ENCODE data around the gene TLE6. TPM values are rescaled to one million over a fixed set of nuclear protein-coding genes. Genes with fewer than 3 reads are reported as not detected.

Gene TLE6
- total RNA-seq, 1 donor from 2014 or later, result 1.4 TPM

DNA sequence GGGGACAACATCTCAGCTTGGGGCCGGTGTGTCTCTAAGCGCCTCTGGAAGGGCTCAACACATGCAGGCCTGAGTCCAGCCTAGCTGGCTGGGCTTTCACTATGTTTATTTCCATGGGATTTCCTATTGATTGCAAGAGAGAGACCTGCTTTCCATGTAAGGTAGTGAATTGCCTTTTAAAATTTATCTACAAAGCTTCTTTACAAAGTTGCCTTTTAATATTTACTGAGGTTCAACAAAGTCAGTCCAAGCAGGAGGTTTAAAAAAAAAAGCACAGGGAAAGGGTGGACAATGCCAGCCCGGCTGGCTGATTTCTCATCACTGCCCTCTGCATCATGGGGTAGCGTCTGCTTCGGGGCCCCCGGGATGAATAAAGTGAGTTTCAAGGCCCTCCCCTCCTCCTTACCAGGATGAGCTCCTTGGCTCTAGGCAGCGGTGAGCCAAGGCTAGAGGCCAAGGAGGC lies 35.9 kb downstream of the TLE6 start:
- intact Hi-C loops (cut with micrococcal nuclease), result no loop called here
- Mint-ChIP-seq H3K4me1 (ENCODE audit: low read depth) (no peaks in the 10 kb centered on the region), H3K4me3 (ENCODE audit: low read depth) (no peak overlapping the region), H3K27me3 (ENCODE audit: low read depth) (no peaks in the 10 kb centered on the region), H3K9me3 (no peaks in the 10 kb centered on the region), H3K27ac (no peak overlapping the region), H3K36me3 (ENCODE audit: low read depth) (no peaks in the 10 kb centered on the region)
- no peak for DNase-seq (ENCODE audit: low spot score)

- H3K4me1 Mint-ChIP-seq (ENCODE audit: low read depth), result no peaks in the 10 kb centered on the region
- H3K27me3 Mint-ChIP-seq (ENCODE audit: low read depth), result no peaks in the 10 kb centered on the region
- intact Hi-C loops (cut with micrococcal nuclease), result no loop called here
- no peaks in the 10 kb centered on the region for H3K36me3 Mint-ChIP-seq (ENCODE audit: low read depth)
- H3K27ac Mint-ChIP-seq, result no peak overlapping the region
- DNase-seq (ENCODE audit: low spot score), result no peak
- no peaks in the 10 kb centered on the region for H3K9me3 Mint-ChIP-seq
- no peak overlapping the region for H3K4me3 Mint-ChIP-seq (ENCODE audit: low read depth)
Measured at GRCh38 chr19:3014135-3014534, 36.8 kb downstream of the TLE6 start.

- intact Hi-C loops (cut with micrococcal nuclease), result no loop called here
- Mint-ChIP-seq H3K27ac (no peak overlapping the region), H3K36me3 (ENCODE audit: low read depth) (no peaks in the 10 kb centered on the region), H3K4me3 (ENCODE audit: low read depth) (no peak overlapping the region), H3K9me3 (no peaks in the 10 kb centered on the region), H3K4me1 (ENCODE audit: low read depth) (no peaks in the 10 kb centered on the region), H3K27me3 (ENCODE audit: low read depth) (no peaks in the 10 kb centered on the region)
- DNase-seq (ENCODE audit: low spot score), result no peak
Measured at GRCh38 chr19:3015126-3016057, 38.0 kb downstream of the TLE6 start.

- no peaks in the 10 kb centered on the region for H3K36me3 Mint-ChIP-seq (ENCODE audit: low read depth)
- intact Hi-C loops (cut with micrococcal nuclease), result no loop called here
- H3K4me3 Mint-ChIP-seq (ENCODE audit: low read depth), result no peak overlapping the region
- no peak for DNase-seq (ENCODE audit: low spot score)
- peaks cover 3% of the 10 kb centered on the region for H3K4me1 Mint-ChIP-seq (ENCODE audit: low read depth)
- H3K27me3 Mint-ChIP-seq (ENCODE audit: low read depth), result no peaks in the 10 kb centered on the region
- no peaks in the 10 kb centered on the region for H3K9me3 Mint-ChIP-seq
- no peak overlapping the region for H3K27ac Mint-ChIP-seq
Measured at GRCh38 chr19:3017923-3018322, 40.6 kb downstream of the TLE6 start.

DNA sequence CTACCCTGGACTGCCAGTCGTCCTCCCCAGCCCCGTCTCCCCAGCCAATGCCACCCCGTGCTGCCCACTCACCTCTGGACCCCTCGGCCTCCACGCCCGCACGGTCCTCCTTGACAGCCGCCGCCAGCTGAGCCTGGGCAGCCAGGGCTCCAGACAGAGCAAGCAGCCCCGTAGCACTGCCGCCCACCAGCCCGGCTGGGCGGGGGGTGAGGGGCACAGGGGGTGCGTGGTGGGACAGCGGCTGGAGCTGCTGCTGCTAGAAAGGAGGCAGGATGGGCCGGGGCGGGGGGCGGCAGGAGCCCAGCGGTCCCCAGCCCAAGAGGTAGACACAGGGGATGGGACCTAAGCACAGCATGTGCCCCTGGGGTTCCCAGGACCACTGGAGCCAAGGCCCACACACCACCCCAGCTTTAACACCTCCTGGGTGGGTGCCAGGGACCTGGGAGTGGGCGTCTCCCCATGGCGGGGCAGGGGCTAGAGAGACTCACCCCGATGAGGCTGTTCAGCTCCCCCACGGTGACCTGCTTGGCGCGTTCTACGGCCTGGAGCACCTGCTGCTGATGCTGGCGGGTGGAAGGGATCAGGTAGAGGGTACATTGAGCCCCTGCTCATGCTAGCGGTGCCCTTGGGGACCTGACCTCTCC lies 42.0 kb downstream of the TLE6 start:
- no peak for DNase-seq (ENCODE audit: low spot score)
- Mint-ChIP-seq H3K36me3 (ENCODE audit: low read depth) (no peaks in the 10 kb centered on the region), H3K4me3 (ENCODE audit: low read depth) (no peak overlapping the region), H3K27ac (no peak overlapping the region), H3K9me3 (no peaks in the 10 kb centered on the region), H3K4me1 (ENCODE audit: low read depth) (peaks cover 7% of the 10 kb centered on the region), H3K27me3 (ENCODE audit: low read depth) (no peaks in the 10 kb centered on the region)
- intact Hi-C loops (cut with micrococcal nuclease), result no loop called here

DNA sequence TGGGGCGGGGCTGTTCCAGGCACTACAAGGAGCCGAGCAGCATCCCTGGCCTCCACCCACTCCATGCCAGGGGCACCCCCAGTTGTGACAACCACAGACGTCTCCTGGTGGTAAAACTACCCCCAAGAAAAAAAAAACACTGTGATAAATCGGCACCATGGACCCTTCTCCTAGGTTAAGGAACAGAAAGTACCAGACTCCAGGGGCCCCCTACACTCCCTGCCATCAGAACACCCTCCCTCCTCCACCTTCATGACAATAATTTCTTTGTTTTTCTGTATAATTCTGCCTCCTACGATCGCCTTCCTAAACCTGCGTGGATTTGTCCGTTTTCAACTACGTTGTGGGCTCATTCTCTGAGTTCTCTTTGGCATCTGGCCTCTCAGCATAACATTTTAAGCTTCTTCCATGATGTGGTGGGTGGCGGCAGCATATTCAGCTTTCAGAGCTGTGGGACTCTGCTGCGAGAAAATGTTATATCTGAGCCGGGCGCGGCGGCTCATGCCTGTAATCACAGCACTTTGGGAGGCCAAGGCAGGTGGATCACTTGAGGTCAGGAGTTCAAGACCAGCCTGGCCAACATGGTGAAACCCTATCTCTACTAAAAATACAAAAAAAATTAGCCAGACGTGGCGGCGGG lies 43.1 kb downstream of the TLE6 start:
- Mint-ChIP-seq H3K27ac (no peak overlapping the region), H3K4me3 (ENCODE audit: low read depth) (no peak overlapping the region), H3K27me3 (ENCODE audit: low read depth) (peaks cover 2% of the 10 kb centered on the region), H3K9me3 (no peaks in the 10 kb centered on the region), H3K4me1 (ENCODE audit: low read depth) (peaks cover 11% of the 10 kb centered on the region), H3K36me3 (ENCODE audit: low read depth) (no peaks in the 10 kb centered on the region)
- intact Hi-C loops (cut with micrococcal nuclease), result no loop called here
- DNase-seq (ENCODE audit: low spot score), result no peak

DNA sequence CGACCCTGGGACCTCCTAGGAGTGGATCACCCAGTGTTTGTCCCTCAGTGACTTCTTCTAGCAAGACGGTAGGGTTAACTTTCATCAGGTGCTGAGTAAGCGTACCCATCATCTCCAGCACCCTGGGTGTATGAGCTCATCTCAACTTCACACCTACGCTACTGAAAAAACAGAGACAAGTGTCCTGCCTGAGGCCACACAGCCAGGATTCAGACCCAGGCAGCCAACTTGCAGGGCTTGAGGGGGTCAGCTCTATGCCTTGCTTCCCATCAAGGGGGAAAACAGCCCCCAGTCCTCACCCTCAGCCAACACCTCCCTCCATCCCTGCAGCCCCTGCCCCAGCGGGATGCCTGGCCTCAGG lies 47.1 kb downstream of the TLE6 start:
- Mint-ChIP-seq H3K4me1 (ENCODE audit: low read depth) (peaks cover 11% of the 10 kb centered on the region), H3K4me3 (ENCODE audit: low read depth) (no peak overlapping the region), H3K36me3 (ENCODE audit: low read depth) (no peaks in the 10 kb centered on the region), H3K27me3 (ENCODE audit: low read depth) (peaks cover 15% of the 10 kb centered on the region), H3K27ac (no peak overlapping the region), H3K9me3 (no peaks in the 10 kb centered on the region)
- intact Hi-C loops (cut with micrococcal nuclease), result no loop called here
- no peak for DNase-seq (ENCODE audit: low spot score)

GRCh38 chr19:3024870-3025548 lies 47.6 kb downstream of the TLE6 start:
- H3K9me3 Mint-ChIP-seq, result no peaks in the 10 kb centered on the region
- no peak overlapping the region for H3K4me3 Mint-ChIP-seq (ENCODE audit: low read depth)
- no peaks in the 10 kb centered on the region for H3K36me3 Mint-ChIP-seq (ENCODE audit: low read depth)

GRCh38 chr19:3025549-3025886 lies 48.2 kb downstream of the TLE6 start:
- intact Hi-C loops (cut with micrococcal nuclease), result no loop called here
- H3K4me3 Mint-ChIP-seq (ENCODE audit: low read depth), result no peak overlapping the region
- peaks cover 25% of the 10 kb centered on the region for H3K27me3 Mint-ChIP-seq (ENCODE audit: low read depth)
- H3K36me3 Mint-ChIP-seq (ENCODE audit: low read depth), result no peaks in the 10 kb centered on the region
- no peak for DNase-seq (ENCODE audit: low spot score)
- no peak overlapping the region for H3K27ac Mint-ChIP-seq
- H3K9me3 Mint-ChIP-seq, result no peaks in the 10 kb centered on the region
- H3K4me1 Mint-ChIP-seq (ENCODE audit: low read depth), result peaks cover 11% of the 10 kb centered on the region

More at GRCh38 chr19:3024870-3025548, 47.6 kb downstream of the TLE6 start:
- Mint-ChIP-seq H3K27ac (no peak overlapping the region), H3K27me3 (ENCODE audit: low read depth) (peaks cover 20% of the 10 kb centered on the region), H3K4me1 (ENCODE audit: low read depth) (peaks cover 11% of the 10 kb centered on the region)
- no peak for DNase-seq (ENCODE audit: low spot score)
- intact Hi-C loops (cut with micrococcal nuclease), result no loop called here

DNA sequence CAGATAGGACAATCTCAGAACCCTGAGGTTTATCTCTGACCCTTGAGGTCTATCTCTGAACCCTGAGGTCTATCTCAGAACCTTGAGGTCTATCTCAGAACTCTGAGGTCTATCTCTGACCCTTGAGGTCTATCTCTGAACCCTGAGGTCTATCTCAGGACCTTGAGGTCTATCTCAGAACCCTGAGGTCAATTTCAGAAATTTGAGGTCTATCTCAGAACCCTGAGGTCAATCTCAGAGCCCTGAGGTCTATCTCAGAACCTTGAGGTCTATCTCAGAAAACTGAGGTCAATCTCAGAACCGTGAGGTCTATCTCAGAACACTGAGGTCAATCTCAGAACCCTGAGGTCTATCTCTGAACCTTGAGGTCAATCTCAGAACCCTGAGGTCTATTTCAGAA lies 49.4 kb downstream of the TLE6 start:
- H3K27me3 Mint-ChIP-seq (ENCODE audit: low read depth), result peaks cover 35% of the 10 kb centered on the region
- no peak overlapping the region for H3K4me3 Mint-ChIP-seq (ENCODE audit: low read depth)
- no peaks in the 10 kb centered on the region for H3K36me3 Mint-ChIP-seq (ENCODE audit: low read depth)
- no peak for DNase-seq (ENCODE audit: low spot score)
- H3K9me3 Mint-ChIP-seq, result no peaks in the 10 kb centered on the region
- H3K27ac Mint-ChIP-seq, result no peak overlapping the region
- peaks cover 11% of the 10 kb centered on the region for H3K4me1 Mint-ChIP-seq (ENCODE audit: low read depth)
- intact Hi-C loops (cut with micrococcal nuclease), result no loop called here

- H3K9me3 Mint-ChIP-seq, result no peaks in the 10 kb centered on the region
- H3K27me3 Mint-ChIP-seq (ENCODE audit: low read depth), result peaks cover 36% of the 10 kb centered on the region
- intact Hi-C loops (cut with micrococcal nuclease), result no loop called here
- H3K4me3 Mint-ChIP-seq (ENCODE audit: low read depth), result no peak overlapping the region
- no peak for DNase-seq (ENCODE audit: low spot score)
- peaks cover 11% of the 10 kb centered on the region for H3K4me1 Mint-ChIP-seq (ENCODE audit: low read depth)
- no peaks in the 10 kb centered on the region for H3K36me3 Mint-ChIP-seq (ENCODE audit: low read depth)
- H3K27ac Mint-ChIP-seq, result no peak overlapping the region
Measured at GRCh38 chr19:3027292-3027691, 49.9 kb downstream of the TLE6 start.

- no peaks in the 10 kb centered on the region for H3K36me3 Mint-ChIP-seq (ENCODE audit: low read depth)
- no peaks in the 10 kb centered on the region for H3K9me3 Mint-ChIP-seq
- intact Hi-C loops (cut with micrococcal nuclease), result no loop called here
- peaks cover 40% of the 10 kb centered on the region for H3K27me3 Mint-ChIP-seq (ENCODE audit: low read depth)
- no peak overlapping the region for H3K27ac Mint-ChIP-seq
- DNase-seq (ENCODE audit: low spot score), result no peak
- H3K4me3 Mint-ChIP-seq (ENCODE audit: low read depth), result no peak overlapping the region
- peaks cover 8% of the 10 kb centered on the region for H3K4me1 Mint-ChIP-seq (ENCODE audit: low read depth)
Measured at GRCh38 chr19:3027981-3028304, 50.6 kb downstream of the TLE6 start.
